H1 (cell line): ENCODE measurements around the gene SLC9A3. TPM values are rescaled to one million over a fixed set of nuclear protein-coding genes. Genes with fewer than 3 reads are reported as not detected.

Source experiments
- CTCF ChIA-PET: fragments of 300-600 bp; sonication (Branson Sonifier 250); formaldehyde crosslinking; loops from one replicate; lab custom pipeline; 2021; ENCODE audit not compliant: partially characterized antibody; lab: Charles Lee
- POLR2A ChIA-PET: fragments of 300-600 bp; sonication (Branson Sonifier 250); formaldehyde crosslinking; loops from one replicate; lab custom pipeline; 2021; ENCODE audit warnings: inconsistent platforms; ENCODE audit not compliant: partially characterized antibody; lab: Charles Lee
- DNase-seq, 2 experiments: peaks; one replicate each; pipeline versions ENCODE4 v3.0.0 to v3.0.0-alpha.2; 2010 to 2022; ENCODE audit warnings: low spot score in 2 of 2, low read depth in 1 of 2, mixed read lengths in 1 of 2
- FAIRE-seq: peaks from 2 replicates; lab custom pipeline; 2011; peaks lifted over from hg19 to GRCh38; lab: Jason Lieb, UNC
- H2AFZ ChIP-seq: 2 replicates; pipeline ENCODE4 v1.8.1; 2012; ENCODE audit warnings: low read length, inconsistent platforms
- H2AK5ac ChIP-seq: 2 replicates; pipeline ENCODE4 v1.6.1; 2013; ENCODE audit warnings: low read depth, low read length
- H2BK120ac ChIP-seq: replicated peaks from 2 replicates; pipeline ENCODE3; 2013; ENCODE audit warnings: low read depth, low read length, inconsistent platforms
- H2BK12ac ChIP-seq: 2 replicates; pipeline ENCODE4 v1.6.1; 2013; ENCODE audit warnings: low read depth, low read length
- H2BK15ac ChIP-seq: 2 replicates; pipeline ENCODE4 v1.6.1; 2013; ENCODE audit warnings: low read length
- H2BK20ac ChIP-seq: 2 replicates; pipeline ENCODE4 v1.6.1; 2013; ENCODE audit warnings: low read length
- H2BK5ac ChIP-seq: 2 replicates; pipeline ENCODE4 v1.6.1; 2013; ENCODE audit warnings: low read depth, low read length
- H3K14ac ChIP-seq: 2 replicates; pipeline ENCODE4 v1.6.1; 2013; ENCODE audit warnings: inconsistent platforms; ENCODE audit not compliant: insufficient read length
- H3K18ac ChIP-seq: 2 replicates; pipeline ENCODE4 v1.6.1; 2013; ENCODE audit warnings: low read length; ENCODE audit errors: extremely low read depth
- H3K23ac ChIP-seq: 2 replicates; pipeline ENCODE4 v1.6.1; 2013; ENCODE audit warnings: inconsistent platforms; ENCODE audit not compliant: insufficient read length
- H3K23me2 ChIP-seq: 2 replicates; pipeline ENCODE4 v1.6.1; 2013; ENCODE audit warnings: low read depth, low read length
- H3K27ac ChIP-seq: 2 replicates; pipeline ENCODE4 v1.6.1; 2011; ENCODE audit warnings: low read depth, low read length, inconsistent platforms
- H3K27me3 ChIP-seq, 4 experiments: replicated peaks in 1 of 4; 1 replicate in 1 of 4; 2 replicates in 3 of 4; pipeline versions ENCODE4 v1.6.1 to v1.8.1; 2011 to 2013; ENCODE audit warnings: low read length in 3 of 4, mild to moderate bottlenecking in 3 of 4, inconsistent platforms in 2 of 4, mixed read lengths in 2 of 4, moderate library complexity in 1 of 4; ENCODE audit not compliant: control insufficient read depth in 3 of 4, insufficient read depth in 3 of 4; ENCODE audit errors: extremely low read depth in 1 of 4
- H3K36me3 ChIP-seq, 4 experiments: 2 replicates each; pipeline versions ENCODE4 v1.6.1 to v1.8.1; 2011 to 2013; ENCODE audit warnings: mild to moderate bottlenecking in 4 of 4, low read length in 3 of 4, moderate library complexity in 2 of 4, control low read depth in 1 of 4, inconsistent platforms in 1 of 4; ENCODE audit not compliant: insufficient read depth in 4 of 4, control insufficient read depth in 2 of 4
- H3K4ac ChIP-seq: replicated peaks from 2 replicates; pipeline ENCODE3; 2013; ENCODE audit warnings: low read length, low read depth, mixed read lengths, inconsistent platforms; ENCODE audit not compliant: insufficient read length
- H3K4me1 ChIP-seq, 4 experiments: replicated peaks in 1 of 4; 1 replicate in 1 of 4; 2 replicates in 3 of 4; pipeline versions ENCODE4 v1.6.1 to v1.8.1; 2011 to 2013; ENCODE audit warnings: low read length in 3 of 4, inconsistent platforms in 2 of 4, mixed read lengths in 1 of 4; ENCODE audit not compliant: insufficient read depth in 4 of 4, control insufficient read depth in 3 of 4
- H3K4me2 ChIP-seq, 2 experiments: 2 replicates each; pipeline versions ENCODE4 v1.6.1 to v1.8.1; 2011 to 2013; ENCODE audit warnings: low read depth in 2 of 2, low read length in 2 of 2, control low read depth in 1 of 2, inconsistent platforms in 1 of 2, mild to moderate bottlenecking in 1 of 2; ENCODE audit not compliant: insufficient read depth in 1 of 2
- H3K4me3 ChIP-seq, 4 experiments: fragments of 200-600, 300-600 bp in 1 of 4; sonication (generic), shearing (Covaris generic), sonication (Bioruptor Twin) in 1 of 4; 2 replicates each; pipeline versions ENCODE4 v1.5.1 to v1.8.1; 2011 to 2016; ENCODE audit warnings: low read length in 4 of 4, low read depth in 3 of 4, control low read depth in 2 of 4, inconsistent platforms in 2 of 4, mild to moderate bottlenecking in 2 of 4, mixed read lengths in 1 of 4, moderate library complexity in 1 of 4; ENCODE audit not compliant: insufficient read depth in 2 of 4; ENCODE audit errors: extremely low read depth in 1 of 4
- H3K56ac ChIP-seq: replicated peaks from 2 replicates; pipeline ENCODE3; 2013; ENCODE audit warnings: low read depth, mild to moderate bottlenecking, mixed read lengths, low read length, inconsistent platforms; ENCODE audit not compliant: insufficient read length
- H3K79me1 ChIP-seq: 2 replicates; pipeline ENCODE4 v1.6.1; 2013; ENCODE audit warnings: low read depth, low read length, control low read depth
- H3K79me2 ChIP-seq, 2 experiments: 2 replicates each; pipeline versions ENCODE4 v1.6.1 to v1.8.1; 2012 to 2013; ENCODE audit warnings: low read length in 2 of 2, mild to moderate bottlenecking in 2 of 2, inconsistent platforms in 1 of 2; ENCODE audit not compliant: insufficient read depth in 2 of 2, control insufficient read depth in 1 of 2
- H3K9ac ChIP-seq, 4 experiments: replicated peaks in 1 of 4; 1 replicate in 1 of 4; 2 replicates in 3 of 4; pipeline versions ENCODE4 v1.6.1 to v1.8.1; 2011 to 2013; ENCODE audit warnings: low read depth in 3 of 4, low read length in 3 of 4, control low read depth in 2 of 4, mild to moderate bottlenecking in 2 of 4, moderate library complexity in 2 of 4, inconsistent platforms in 1 of 4; ENCODE audit errors: extremely low read depth in 1 of 4
- H3K9me3 ChIP-seq, 2 experiments: 2 replicates each; pipeline versions ENCODE4 v1.6.1 to v1.8.1; 2012 to 2013; ENCODE audit warnings: mild to moderate bottlenecking in 2 of 2, moderate library complexity in 2 of 2, control low read depth in 1 of 2, inconsistent platforms in 1 of 2, low read depth in 1 of 2, low read length in 1 of 2, mixed read lengths in 1 of 2; ENCODE audit not compliant: insufficient read depth in 2 of 2
- H4K20me1 ChIP-seq, 2 experiments: replicated peaks in 1 of 2; 2 replicates each; pipeline versions ENCODE3 to v1.8.1; 2011 to 2013; ENCODE audit warnings: inconsistent platforms in 2 of 2, low read length in 2 of 2, mild to moderate bottlenecking in 1 of 2; ENCODE audit not compliant: insufficient read depth in 2 of 2, control insufficient read depth in 1 of 2
- H4K5ac ChIP-seq: 2 replicates; pipeline ENCODE4 v1.6.1; 2013; ENCODE audit warnings: low read length, low read depth, mixed read lengths, inconsistent platforms; ENCODE audit not compliant: insufficient read length
- H4K8ac ChIP-seq: 2 replicates; pipeline ENCODE4 v1.8.0; 2013; ENCODE audit warnings: mild to moderate bottlenecking, moderate library complexity, low read length, inconsistent platforms; ENCODE audit not compliant: insufficient read depth; ENCODE audit errors: extremely low read depth
- H4K91ac ChIP-seq: replicated peaks from 2 replicates; pipeline ENCODE3; 2013; ENCODE audit warnings: low read length, mixed read lengths, inconsistent platforms; ENCODE audit not compliant: insufficient read length
- CTBP2 ChIP-seq: IDR thresholded peaks from 2 replicates; pipeline ENCODE4 v1.7.0; 2011; ENCODE audit warnings: borderline replicate concordance, mild to moderate bottlenecking, moderate library complexity, mixed read lengths, low read length; ENCODE audit not compliant: insufficient read depth, insufficient read length
- E2F6 ChIP-seq: IDR thresholded peaks from 2 replicates; pipeline ENCODE4 v1.6.1; 2012; ENCODE audit warnings: inconsistent platforms
- EP300 ChIP-seq, 2 experiments: IDR thresholded peaks; 1 replicate in 1 of 2; 2 replicates in 1 of 2; pipeline ENCODE4 v1.6.1; 2011 to 2012; ENCODE audit warnings: low read depth in 2 of 2, low read length in 2 of 2, mild to moderate bottlenecking in 2 of 2, borderline replicate concordance in 1 of 2, inconsistent platforms in 1 of 2, moderate library complexity in 1 of 2
- MAFK ChIP-seq: IDR thresholded peaks from 2 replicates; pipeline ENCODE4 v1.6.1; 2012; ENCODE audit warnings: low read depth, mild to moderate bottlenecking, improper control_type of control experiment, low read length
- PHF8 ChIP-seq: fragments of 200-600 bp; sonication (generic); conservative IDR thresholded peaks from 2 replicates; pipeline ENCODE4 v1.7.1; 2012; ENCODE audit warnings: low read depth, mild to moderate bottlenecking, inconsistent platforms, low read length, moderate library complexity
- POU5F1 ChIP-seq: IDR thresholded peaks from 2 replicates; pipeline ENCODE4 v1.6.1; 2011; ENCODE audit warnings: low read depth, mild to moderate bottlenecking, low read length, moderate library complexity
- SIRT6 ChIP-seq: IDR thresholded peaks from one replicate; pipeline ENCODE4 v1.7.1; 2012; ENCODE audit warnings: low read length, inconsistent platforms
- SP4 ChIP-seq: IDR thresholded peaks from 2 replicates; pipeline ENCODE4 v1.6.1; 2012; ENCODE audit warnings: low read length, inconsistent platforms
- TBP ChIP-seq: IDR thresholded peaks from 2 replicates; pipeline ENCODE4 v1.6.1; 2011; ENCODE audit warnings: low read depth, low read length, improper control_type of control experiment
- TCF12 ChIP-seq: IDR thresholded peaks from 2 replicates; pipeline ENCODE4 v1.6.1; 2011; ENCODE audit warnings: low read depth, mild to moderate bottlenecking, low read length
- TEAD4 ChIP-seq: IDR thresholded peaks from 2 replicates; pipeline ENCODE4 v1.6.1; 2012; ENCODE audit warnings: low read depth, low read length, inconsistent platforms, mixed read lengths
- WGBS, 2 experiments: shearing (Covaris generic) in 1 of 2; methylation state at CpG; one replicate each; pipeline versions ENCODE4 v1.1.6 to v1.1.7; 2013 to 2015; ENCODE audit warnings: low lambda C conversion rate in 2 of 2, mixed read lengths in 2 of 2, inconsistent platforms in 1 of 2, low coverage in 1 of 2, missing lambda C conversion rate in 1 of 2; ENCODE audit not compliant: insufficient replicate concordance in 2 of 2, insufficient coverage in 1 of 2, insufficient read length in 1 of 2; ENCODE audit errors: extremely low coverage in 1 of 2, missing lambda C conversion rate in 1 of 2; 5-methylcytosine and 5-hydroxymethylcytosine counted together
- polyA plus RNA-seq, 7 experiments: library from polyadenylated mRNA; depleted of rRNA in 3 of 7; stranded (reverse) in 5 of 7; unstranded in 2 of 7; fragments of >200 nt in 5 of 7; fragments of 200-250 nt in 2 of 7; gene quantifications; 1 replicate in 5 of 7; 2 replicates in 1 of 7; 4 replicates in 1 of 7; pipeline versions ENCODE4 v1.2.1 to v1.2.3, GENCODE V29; 2011 to 2013; ENCODE audit warnings: missing spikeins in 2 of 7, mixed read lengths in 2 of 7
- total RNA-seq: library from RNA; stranded (reverse); fragmentation: NEBNext Ultra II Directional; extraction: Animal tissue kit (Norgen Biotek cat#: 25700); gene quantifications from 2 replicates; pipeline ENCODE4 v1.2.1, GENCODE V29; 2021
- TF ChIP-seq, protein P1 (sequence below): IDR thresholded peaks from 2 replicates; pipeline ENCODE4 v1.6.1; 2012; ENCODE audit warnings: low read length, inconsistent platforms

SLC9A3 gene
- total and polyA plus RNA-seq, 2 of the 8 experiments (the other 6 are each of a cell fraction or from before 2014, with no cell fraction given) = 0.95 to 1.0 TPM

GRCh38 chr5:433836-434235 is 90.4 kb downstream of the SLC9A3 start:
- Histone ChIP-seq H2AFZ (no peak overlapping the region), H3K4me2 (no peak overlapping the region), H3K9me3 (no peaks in the 10 kb centered on the region), H3K79me2 (no peaks in the 10 kb centered on the region), H2BK15ac (no peak overlapping the region), H3K79me1 (no peaks in the 10 kb centered on the region), H3K27me3 (no peaks in the 10 kb centered on the region), H3K18ac (no peak overlapping the region), H3K4me1 (peaks cover 0 to 3% (median 1%) of the 10 kb centered on the region in 4 experiments; a peak in 1 of 7 replicates), H3K56ac (no peak overlapping the region), H3K9ac (no peak overlapping the region), H3K27ac (no peak overlapping the region), H3K4me3 (no peak overlapping the region), H2BK120ac (no peak overlapping the region), H4K20me1 (peaks cover 0 to 2% of the 10 kb centered on the region in 2 experiments), H2BK12ac (no peak overlapping the region), H3K36me3 (no peaks in the 10 kb centered on the region), H3K4ac (no peak overlapping the region), H2AK5ac (no peak overlapping the region), H4K5ac (no peak overlapping the region), H3K23ac (no peak overlapping the region), H4K91ac (no peak overlapping the region), H2BK5ac (no peak overlapping the region), H3K14ac (no peak overlapping the region), H3K23me2 (no peaks in the 10 kb centered on the region), H4K8ac (no peak overlapping the region), H2BK20ac (no peak overlapping the region)
- DNase-seq (no peak), FAIRE-seq (no peak)
- POLR2A ChIA-PET = interaction anchor here (1.3 kb wide), 1 partner anchor 34 kb away, joined by 3 read pairs; no protein-coding TSS in a partner anchor
- CTCF ChIA-PET = interaction anchor here (0.6 to 9.7 kb wide), 11 partner anchors 9 to 227 kb away, joined by 3 to 99 read pairs (median 4); no protein-coding TSS in a partner anchor
- 92% methylated on average over 15 of the region's 16 CpGs; no CpG with 5 or more reads in 1 of the 2 experiments for WGBS, 2 experiments
- TF ChIP-seq TBP = no peak
- TF ChIP-seq E2F6 = no peak
- no peak for TF ChIP-seq SIRT6
- TF ChIP-seq MAFK = no peak
- no peak for TF ChIP-seq PHF8
- TF ChIP-seq POU5F1 = no peak
- no peak for TF ChIP-seq EP300 (IDR thresholded peaks at IDR 0.05; ENCODE audit: borderline replicate concordance in 1 of 2, low read depth in 2 of 2, low read length in 2 of 2)
- TF ChIP-seq TCF12 = no peak
- TF ChIP-seq SP4 = no peak
- no peak for TF ChIP-seq CTBP2
- TF ChIP-seq TEAD4 = no peak
- TF ChIP-seq, protein P1, sequence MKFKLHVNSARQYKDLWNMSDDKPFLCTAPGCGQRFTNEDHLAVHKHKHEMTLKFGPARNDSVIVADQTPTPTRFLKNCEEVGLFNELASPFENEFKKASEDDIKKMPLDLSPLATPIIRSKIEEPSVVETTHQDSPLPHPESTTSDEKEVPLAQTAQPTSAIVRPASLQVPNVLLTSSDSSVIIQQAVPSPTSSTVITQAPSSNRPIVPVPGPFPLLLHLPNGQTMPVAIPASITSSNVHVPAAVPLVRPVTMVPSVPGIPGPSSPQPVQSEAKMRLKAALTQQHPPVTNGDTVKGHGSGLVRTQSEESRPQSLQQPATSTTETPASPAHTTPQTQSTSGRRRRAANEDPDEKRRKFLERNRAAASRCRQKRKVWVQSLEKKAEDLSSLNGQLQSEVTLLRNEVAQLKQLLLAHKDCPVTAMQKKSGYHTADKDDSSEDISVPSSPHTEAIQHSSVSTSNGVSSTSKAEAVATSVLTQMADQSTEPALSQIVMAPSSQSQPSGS = no peak
